Measurements from ENCODE around the gene PLPPR1.

Gene PLPPR1

GRCh38 chr9:101264727-101265126, 236.2 kb downstream of the PLPPR1 start:
- TF ChIP-seq CTCF (IDR thresholded peaks at IDR 0.05; ENCODE audit: control extremely low read depth, extremely low read depth, low read depth, missing control alignments) = no peak
- CTCF ChIA-PET = interaction anchor here (1.5 to 1.7 kb wide), 2 partner anchors 10 to 14 kb away, joined by 3 to 5 read pairs; no protein-coding TSS in a partner anchor
- POLR2A ChIA-PET = no interaction called here
- DNase-seq (ENCODE audit: extremely low spot score) = no peak

GRCh38 chr9:101265261-101265660, 236.7 kb downstream of the PLPPR1 start:
- ChIA-PET POLR2A (no interaction called here), CTCF (interaction anchor here (1.5 kb wide), 1 partner anchor 14 kb away, joined by 3 read pairs; no protein-coding TSS in a partner anchor)
- DNase-seq (ENCODE audit: extremely low spot score) = no peak
- no peak for TF ChIP-seq CTCF (IDR thresholded peaks at IDR 0.05; ENCODE audit: control extremely low read depth, extremely low read depth, low read depth, missing control alignments)

GRCh38 chr9:101268426-101268825, 239.9 kb downstream of the PLPPR1 start:
- ChIA-PET CTCF (interaction anchor here (1.3 kb wide), 1 partner anchor 13 kb away, joined by 3 read pairs; no protein-coding TSS in a partner anchor), POLR2A (no interaction called here)
- DNase-seq (ENCODE audit: extremely low spot score) = no peak
- no peak for TF ChIP-seq CTCF (IDR thresholded peaks at IDR 0.05; ENCODE audit: control extremely low read depth, extremely low read depth, low read depth, missing control alignments)

- DNase-seq (ENCODE audit: extremely low spot score) = no peak
- POLR2A ChIA-PET = no interaction called here
- TF ChIP-seq CTCF (IDR thresholded peaks at IDR 0.05; ENCODE audit: control extremely low read depth, extremely low read depth, low read depth, missing control alignments) = no peak
- CTCF ChIA-PET = interaction anchor here (1.3 to 1.8 kb wide), 2 partner anchors 8 to 10 kb away, joined by 3 to 8 read pairs; no protein-coding TSS in a partner anchor
Measured at GRCh38 chr9:101269591-101270283, 241.2 kb downstream of the PLPPR1 start.

GRCh38 chr9:101270302-101270701, 241.8 kb downstream of the PLPPR1 start:
- DNase-seq (ENCODE audit: extremely low spot score) = no peak
- TF ChIP-seq CTCF (IDR thresholded peaks at IDR 0.05; ENCODE audit: control extremely low read depth, extremely low read depth, low read depth, missing control alignments) = no peak
- ChIA-PET POLR2A (no interaction called here), CTCF (interaction anchor here (1.3 to 1.8 kb wide), 2 partner anchors 9 to 11 kb away, joined by 3 to 8 read pairs; no protein-coding TSS in a partner anchor)

- no peak for TF ChIP-seq CTCF (IDR thresholded peaks at IDR 0.05; ENCODE audit: control extremely low read depth, extremely low read depth, low read depth, missing control alignments)
- POLR2A ChIA-PET = no interaction called here
- CTCF ChIA-PET = interaction anchor here (1.3 to 1.8 kb wide), 2 partner anchors 10 to 11 kb away, joined by 3 to 8 read pairs; no protein-coding TSS in a partner anchor
- no peak for DNase-seq (ENCODE audit: extremely low spot score)
Measured at GRCh38 chr9:101271102-101271501, 242.6 kb downstream of the PLPPR1 start.

All from GM10248 (cell line).